Smooth muscle cell of the brain vasculature (primary cell): ENCODE data around the gene AIG1.
"Not testable (repeated sequence)": the region's sequence is repeated elsewhere in the genome, so short reads cannot be mapped to it uniquely, and the experiment has no call there.

ENCODE experiments used
- DNase-seq: peaks from one replicate; pipeline ENCODE4 v3.0.0-alpha.2; 2012; ENCODE audit warnings: low read depth, low spot score

The AIG1 gene

DNA sequence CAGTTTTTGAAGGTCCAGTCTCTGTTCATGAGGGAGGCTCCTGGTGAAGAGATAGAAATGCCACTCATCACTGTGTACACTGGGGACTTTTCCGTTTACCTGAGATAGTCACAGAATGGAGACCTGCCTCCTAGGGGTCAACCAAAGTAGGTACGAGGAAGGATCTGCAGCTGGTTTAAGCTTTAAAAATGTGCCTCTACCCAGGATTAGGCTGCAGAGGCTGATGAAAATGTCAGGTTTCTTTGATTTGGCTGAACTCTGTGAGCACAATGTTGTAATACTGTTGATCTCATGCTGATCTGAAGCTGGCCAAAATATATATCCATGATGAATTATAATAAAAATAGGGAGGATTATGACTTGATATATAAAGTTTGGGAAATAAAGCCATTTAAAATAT is 207.1 kb downstream of the AIG1 start:
- DNase-seq, result no peak

DNA sequence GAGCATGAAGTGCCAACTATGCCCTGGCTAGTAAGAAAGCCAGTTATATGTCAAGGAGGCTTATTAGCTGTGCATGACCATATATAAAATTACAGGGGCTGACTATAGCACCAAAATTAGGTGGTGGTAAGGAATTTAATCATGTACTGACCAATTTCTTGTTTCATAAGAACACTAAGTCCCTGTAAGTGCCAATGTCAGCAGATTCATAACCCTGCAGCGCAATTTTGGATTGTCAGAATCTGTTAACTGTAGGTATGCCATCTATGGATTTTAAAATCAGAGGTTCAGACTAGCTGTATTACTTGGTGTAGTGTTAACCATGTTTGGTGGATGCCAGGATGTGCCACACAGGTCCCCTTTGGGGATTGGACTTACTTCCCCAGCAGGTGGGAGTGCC is 207.8 kb downstream of the AIG1 start:
- DNase-seq, result no peak

DNA sequence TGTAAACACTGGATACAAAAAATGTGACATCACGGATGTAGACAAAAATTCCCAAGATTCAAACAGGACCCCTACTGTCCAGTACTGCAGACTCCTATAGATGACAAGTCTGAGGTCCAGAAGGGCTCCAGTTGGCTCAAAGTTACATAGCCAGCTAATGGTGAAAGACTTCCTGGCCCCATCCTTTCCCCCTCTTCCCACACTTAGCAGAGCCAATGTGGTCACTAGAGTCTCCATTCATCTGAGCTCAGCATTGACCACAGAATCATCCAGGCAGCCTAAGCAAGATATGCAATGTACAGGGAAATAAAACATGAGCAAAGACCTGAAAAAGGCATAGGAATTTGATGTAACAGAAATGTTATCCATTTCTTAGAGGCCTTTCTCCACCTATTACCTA is 209.3 kb downstream of the AIG1 start:
- no peak for DNase-seq

- DNase-seq, result no peak
Measured at GRCh38 chr6:143271024-143271423, 210.3 kb downstream of the AIG1 start.

DNA sequence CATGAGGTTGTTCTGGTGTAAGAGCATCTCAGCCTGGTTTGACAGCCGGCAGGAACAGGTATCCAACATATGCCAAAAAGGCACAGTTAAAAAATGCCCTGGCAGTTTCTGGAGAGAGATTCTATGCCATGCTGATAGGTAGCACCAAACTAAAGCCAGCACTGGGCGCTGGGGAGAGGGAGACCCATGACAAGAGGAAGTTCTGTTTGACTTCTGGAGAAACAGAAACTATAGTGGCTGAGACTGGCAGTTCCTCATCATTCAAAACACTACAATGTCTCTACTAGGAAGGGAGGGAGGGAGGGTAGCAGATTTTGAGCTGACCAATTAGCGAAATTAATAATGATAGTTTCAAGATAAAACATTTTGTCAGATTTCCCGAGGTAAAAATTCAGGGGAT is 215.7 kb downstream of the AIG1 start:
- DNase-seq, result no peak

DNA sequence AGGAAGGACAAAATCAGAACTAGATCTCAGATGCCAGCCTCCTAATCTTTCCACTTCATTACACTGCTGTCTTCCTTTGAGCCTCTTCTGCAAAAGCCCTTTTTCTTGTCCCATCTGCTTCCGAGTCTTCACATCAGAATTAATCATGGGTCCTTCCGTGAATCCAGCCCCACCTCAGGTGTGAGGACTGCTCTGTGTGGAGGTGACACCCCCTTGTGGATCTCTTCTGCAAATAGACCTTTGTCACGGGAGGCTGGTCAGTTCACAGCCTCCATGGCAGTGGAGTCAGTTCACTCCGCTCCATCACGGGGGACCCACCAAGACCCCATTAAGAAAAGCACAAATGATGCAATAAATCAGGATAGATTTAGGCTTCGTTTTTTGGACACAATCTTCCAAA is 218.7 kb downstream of the AIG1 start:
- DNase-seq, result no peak

- peak; percentile 41 for DNase-seq
Measured at GRCh38 chr6:143283887-143284645, 223.4 kb downstream of the AIG1 start.

DNA sequence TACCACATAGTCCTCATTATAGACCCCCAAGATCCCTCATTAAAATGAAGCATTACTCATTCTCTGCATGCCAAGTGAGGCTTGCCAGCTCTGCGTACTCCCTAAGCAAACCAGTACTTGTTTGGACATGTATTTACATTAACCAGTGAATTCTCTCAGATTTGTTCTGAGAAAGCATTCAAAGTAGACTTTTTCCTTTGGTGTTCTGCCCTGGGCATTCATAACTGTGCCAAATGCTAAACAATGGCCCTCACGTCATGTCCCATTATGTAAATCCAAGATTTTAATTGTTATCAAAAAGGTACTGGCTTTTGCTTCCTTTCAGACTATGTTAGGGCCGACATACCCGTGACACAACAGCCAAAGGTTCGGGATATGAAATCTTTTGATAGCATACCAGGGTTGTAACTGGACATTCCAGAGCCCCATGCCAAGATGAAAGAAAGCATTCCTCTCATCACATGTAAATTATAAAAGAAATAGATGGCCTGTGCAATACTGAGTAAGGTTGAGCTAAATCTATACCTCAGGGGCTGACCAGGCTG is 225.6 kb downstream of the AIG1 start:
- no peak for DNase-seq

GRCh38 chr6:143288923-143289322 is 228.2 kb downstream of the AIG1 start:
- DNase-seq, result no peak

DNA sequence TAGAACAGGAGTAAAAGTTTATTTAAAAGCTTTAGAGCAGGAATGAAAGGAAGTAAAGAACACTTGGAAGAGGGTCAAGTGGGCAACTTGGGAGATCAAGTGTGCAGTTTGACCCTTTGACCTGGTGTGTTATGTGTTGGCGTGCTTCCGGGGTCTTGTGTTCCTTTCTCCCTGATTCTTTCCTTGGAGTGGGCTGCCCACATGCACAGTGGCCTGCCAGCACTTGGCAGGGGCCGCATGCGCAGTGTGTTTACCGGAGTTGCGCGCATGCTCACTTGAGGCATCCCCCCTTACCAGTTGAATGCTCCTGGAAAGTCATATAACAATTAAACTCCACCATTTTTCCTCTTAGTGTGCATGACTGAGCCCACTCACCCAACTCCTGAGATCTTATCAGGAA is 229.5 kb downstream of the AIG1 start:
- DNase-seq, result no peak

- DNase-seq, result no peak
Measured at GRCh38 chr6:143293523-143293922, 232.8 kb downstream of the AIG1 start.

DNA sequence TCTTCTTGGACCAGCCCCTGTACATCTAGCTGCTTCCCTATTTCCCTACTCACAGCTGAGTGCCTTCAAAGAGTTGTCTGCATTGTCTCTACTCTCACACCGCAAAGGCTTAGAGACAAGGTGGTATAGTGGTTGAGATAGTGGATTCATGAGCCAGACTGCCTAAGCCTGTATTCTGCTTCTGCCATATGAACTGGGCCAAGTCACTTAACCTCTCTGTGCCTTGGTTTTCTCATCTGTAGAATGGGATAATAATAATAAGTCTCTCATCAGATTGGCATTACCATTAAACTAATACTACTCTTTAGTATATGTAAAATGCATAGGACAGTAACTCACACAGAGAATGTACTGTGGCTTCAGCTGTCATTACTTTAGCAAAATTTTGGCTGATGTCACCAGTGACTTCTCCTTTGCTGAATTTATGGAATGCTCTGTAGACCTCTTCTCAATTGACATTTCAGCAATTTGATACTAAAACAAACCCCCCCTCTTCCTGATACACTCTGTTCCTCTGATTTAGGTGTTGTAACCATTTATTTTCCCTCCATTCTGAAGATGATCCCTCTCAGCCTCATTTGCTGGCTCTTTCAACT is 233.7 kb downstream of the AIG1 start:
- no peak for DNase-seq

DNA sequence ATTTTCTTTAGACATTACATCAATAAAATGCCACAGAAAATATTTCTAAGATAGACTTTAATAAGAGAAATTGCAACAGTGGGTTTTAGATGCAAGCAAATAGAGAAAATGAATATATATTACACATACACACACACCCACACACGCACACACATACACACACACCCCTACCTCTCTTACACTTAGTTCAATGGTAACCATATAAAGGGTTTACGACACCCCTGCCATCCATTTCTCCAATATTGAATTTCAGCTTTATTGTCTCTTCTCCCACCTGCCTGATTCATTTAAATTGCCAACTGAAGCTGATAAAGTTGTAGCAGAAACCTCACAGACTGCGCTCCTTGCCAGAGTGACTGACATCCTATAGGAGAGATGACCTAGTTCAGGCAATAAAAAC is 235.2 kb downstream of the AIG1 start:
- no peak for DNase-seq

DNA sequence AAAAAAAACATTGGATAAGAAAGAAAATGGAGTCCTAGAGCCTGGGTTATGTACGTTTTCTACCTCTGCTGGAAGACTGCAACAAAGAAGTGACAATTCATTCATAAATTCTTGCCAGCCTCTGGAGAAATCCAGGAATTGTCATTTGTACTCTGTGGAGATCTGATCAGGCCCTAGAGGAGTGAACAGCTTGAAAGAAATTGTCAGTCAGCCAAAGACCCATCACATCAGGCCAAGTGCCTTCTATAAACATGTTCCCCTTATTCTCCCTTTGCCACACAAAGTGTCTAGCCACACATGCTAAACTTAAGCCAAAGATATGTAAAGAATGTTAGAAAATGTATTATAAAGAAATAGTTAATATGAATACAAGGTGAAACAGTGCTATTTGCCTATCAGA is 237.4 kb downstream of the AIG1 start:
- no peak for DNase-seq

GRCh38 chr6:143299253-143300166 is 238.8 kb downstream of the AIG1 start:
- no peak for DNase-seq

- no peak for DNase-seq
Measured at GRCh38 chr6:143301188-143301587, 240.5 kb downstream of the AIG1 start.

- not testable (repeated sequence) for DNase-seq
Measured at GRCh38 chr6:143307760-143308159, 247.1 kb downstream of the AIG1 start.

- DNase-seq, result no peak
Measured at GRCh38 chr6:143313163-143313562, 252.5 kb downstream of the AIG1 start.

DNA sequence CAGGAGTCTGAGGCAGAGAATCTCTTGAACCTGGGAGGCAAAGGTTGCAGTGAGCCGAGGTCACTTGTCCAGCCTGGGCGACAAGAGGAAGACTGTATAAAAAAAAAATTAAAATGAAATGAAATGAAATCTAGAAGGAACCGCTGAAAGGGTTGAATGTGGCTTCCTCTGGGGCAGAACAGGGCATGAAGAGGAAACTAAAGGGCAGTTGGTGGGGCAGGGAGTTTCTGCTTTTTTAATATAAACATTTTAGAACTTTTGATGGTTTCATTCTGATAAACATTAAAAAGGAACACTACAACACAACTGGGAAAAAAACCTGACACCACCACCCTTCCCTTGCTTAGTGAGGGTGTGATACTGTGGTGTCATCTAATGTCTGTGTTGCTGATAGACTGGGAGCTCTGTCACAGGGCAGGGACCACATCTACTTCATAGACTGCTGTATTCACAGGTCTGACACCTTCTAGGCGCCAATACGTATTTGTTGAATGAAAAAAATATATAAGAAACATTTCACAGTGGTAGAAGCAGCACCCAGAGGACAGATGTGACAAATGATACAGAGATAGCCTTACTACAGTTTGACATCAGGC is 260.9 kb downstream of the AIG1 start:
- no peak for DNase-seq

DNA sequence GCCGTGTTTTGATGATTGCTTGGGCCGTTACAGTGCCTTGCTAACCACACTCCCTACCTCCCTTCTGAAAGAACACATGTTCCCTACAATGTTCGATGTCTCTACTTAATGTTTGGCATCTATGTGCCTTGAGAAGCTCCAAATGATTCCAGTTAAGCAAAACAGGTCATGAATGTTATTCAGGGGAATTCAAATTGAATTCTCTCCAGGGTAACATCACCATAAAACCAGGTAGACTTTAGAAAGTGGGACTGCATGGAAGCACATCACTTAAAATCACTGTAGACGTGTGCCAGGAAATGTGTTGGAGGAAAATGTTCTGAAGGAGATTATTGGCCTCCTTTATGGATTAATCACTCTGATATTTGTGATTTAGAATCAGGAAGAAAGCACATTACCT is 261.7 kb downstream of the AIG1 start:
- DNase-seq, result no peak

DNA sequence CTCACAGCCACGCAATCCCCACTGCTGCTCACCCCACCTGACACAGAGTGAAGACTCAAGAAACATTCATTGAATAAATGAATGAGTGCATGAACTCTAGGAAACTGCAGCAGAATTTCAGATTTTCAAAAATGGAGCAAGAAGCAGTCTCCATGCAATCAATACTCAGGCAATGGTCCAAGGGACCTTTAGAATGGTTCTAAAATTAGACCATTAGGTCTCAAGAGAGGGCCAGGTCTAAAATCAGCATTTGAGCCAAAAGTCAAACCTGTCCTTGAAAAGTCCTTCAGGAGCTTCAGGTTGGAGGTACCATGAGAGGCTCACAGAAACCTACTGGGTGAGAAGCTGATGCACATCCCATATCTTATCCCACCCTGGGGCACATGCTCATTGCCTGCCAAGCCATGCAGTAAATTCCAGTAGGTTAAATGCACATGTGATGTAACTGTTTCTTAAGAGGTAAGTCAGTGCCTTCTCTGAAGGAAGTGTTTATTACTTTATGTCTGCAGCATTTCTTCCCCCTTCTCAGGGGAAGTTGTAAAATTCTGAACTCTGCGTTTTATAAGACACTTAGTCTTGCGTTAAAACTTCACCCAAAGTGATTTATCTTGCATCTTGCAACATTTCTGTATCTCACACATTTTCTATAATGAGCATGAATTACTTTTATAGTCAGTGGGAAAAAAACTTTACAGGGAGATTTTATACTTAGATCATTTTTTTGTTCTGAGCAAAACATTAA is 263.2 kb downstream of the AIG1 start:
- no peak for DNase-seq
